NK-92 treated with Interleukin-12 subunit alpha and Interleukin-12 subunit beta, amount 100 ng/mL, for 24 hours (cell line): ENCODE data around the gene ZNF302.
"Not testable (repeated sequence)": the region's sequence is repeated elsewhere in the genome, so short reads cannot be mapped to it uniquely, and the experiment has no call there.

Source experiments
- DNase-seq: peaks from one replicate; lab custom pipeline; 2025; lab: John Stamatoyannopoulos, UW

Gene ZNF302

DNA sequence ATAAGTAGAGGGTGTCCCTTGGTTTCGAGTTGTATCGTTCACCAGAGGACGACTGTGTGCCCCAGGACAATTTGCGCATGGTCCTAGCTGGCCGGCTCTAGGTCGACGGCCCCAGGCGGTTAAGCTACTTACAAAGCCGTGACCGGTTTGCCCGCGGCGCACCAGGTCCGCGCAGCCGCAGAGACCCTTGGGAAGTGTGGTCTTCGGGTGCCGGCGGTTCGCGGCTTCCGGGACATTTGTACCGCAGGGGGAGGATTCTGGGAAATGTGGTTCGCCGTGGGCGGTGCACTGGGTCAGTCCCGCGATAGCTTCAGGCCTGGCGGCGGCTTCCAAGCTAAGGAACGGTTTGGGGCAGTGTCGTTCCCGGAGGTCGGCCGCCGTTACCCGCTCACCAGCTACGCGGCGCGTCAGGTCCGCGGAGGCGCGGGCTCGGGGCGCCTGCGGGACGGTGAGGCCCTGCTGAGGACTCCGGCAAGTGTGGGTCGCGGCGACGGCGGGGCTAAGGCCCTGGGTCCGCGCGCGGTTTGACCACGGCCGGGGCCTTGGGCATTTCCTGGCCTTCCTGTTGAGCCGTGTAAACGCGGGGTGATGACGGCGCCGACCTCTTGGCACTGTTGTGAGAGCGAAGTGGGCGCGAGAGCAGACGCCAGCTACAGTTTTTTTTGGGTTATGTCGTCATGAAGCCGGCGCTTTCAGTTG, at the start of gene ZNF302:
ZNF302 (plus strand) TSS at position 293 of the 699 bp plus-strand sequence. CDS start 1,127 bp downstream, outside the sequence.
- peak; percentile 96 for DNase-seq

DNA sequence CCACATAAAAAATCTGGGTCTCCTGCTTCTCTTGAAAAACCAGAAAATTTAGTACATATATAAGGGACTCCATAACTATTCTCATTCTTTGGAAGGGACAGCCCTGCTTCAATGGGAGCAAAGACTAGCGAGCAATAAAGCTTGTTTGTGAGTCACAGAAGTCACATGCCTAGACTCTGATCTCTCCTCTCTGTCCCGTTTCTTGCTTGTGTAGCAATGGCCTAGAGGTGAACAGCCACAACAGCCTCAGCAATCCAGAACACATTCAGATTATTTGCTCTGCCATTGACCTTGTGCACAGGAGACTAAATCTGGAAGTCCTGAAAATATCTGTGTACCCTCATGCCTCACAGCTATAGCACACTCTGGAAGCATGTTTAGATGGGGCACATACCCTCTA, 43.7 kb upstream of the ZNF302 start:
- DNase-seq, result no peak

DNA sequence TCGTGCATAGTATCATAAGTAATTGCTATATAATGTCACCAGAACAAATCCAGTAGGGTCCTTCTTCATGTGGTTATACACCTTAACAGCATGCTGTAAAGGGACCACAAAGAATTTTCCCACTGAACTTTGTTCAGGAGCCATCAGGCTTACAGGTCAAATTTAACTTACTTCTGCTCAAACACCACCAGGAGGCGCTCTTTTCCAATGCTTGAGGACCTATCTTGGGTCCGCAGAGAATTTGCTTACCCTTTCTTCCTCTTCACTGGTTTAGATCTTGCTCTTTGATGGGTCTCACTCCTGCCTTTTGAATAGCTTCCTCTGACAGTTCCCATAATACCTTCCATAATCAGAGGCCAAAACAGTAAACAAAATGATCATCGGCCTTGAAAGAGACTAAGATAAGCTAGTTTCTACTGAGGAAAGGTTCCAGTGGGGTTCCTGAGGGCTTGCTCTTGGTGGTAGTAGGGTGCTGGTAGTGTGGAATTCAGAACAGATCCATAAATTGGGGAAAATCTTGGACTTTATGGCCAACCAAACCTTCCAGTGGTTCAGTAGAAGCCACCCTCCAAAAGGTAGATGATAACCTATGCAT, 37.9 kb upstream of the ZNF302 start:
- DNase-seq, result peak; percentile 16

DNA sequence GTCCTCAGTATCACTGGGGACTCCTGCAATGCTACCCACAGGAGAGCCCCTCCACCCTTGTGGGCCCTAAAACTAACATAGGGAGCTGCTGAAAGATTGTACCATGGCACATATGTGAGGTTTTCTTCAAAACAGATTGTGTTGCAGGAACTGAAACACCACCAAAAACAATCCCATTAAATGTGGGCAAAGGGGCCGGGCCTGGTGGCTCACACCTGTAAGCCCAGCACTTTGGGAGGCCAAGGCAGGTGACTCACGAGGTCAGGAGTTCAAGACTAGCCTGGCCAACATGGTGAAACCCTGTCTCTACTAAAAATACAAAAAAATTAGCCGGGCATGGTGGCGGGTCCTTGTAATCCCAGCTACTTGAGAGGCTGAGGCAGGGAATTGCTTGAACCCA, 35.2 kb upstream of the ZNF302 start:
- DNase-seq, result no peak

DNA sequence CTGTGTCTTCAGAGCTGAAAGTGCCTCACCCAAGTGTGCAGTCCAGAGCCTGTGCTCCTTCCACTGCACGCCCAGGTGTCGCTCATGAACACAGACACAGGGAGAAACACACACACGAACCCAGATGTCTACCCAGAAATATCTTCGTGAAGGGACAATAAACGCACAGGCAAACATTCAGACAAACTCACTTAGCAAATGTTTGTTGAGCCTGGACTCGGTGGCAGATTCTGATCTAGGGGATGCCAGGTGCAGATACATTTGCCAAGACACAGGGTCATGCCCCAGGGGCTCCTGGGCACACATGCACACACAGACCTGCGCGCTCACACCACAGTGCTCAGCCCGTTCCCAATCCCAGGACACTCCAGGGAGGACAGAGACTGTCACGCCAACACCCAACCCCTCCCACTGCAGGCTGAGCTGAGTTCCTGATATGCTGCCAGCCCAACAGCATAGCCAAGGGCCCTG, 32.5 kb upstream of the ZNF302 start:
- DNase-seq, result no peak

DNA sequence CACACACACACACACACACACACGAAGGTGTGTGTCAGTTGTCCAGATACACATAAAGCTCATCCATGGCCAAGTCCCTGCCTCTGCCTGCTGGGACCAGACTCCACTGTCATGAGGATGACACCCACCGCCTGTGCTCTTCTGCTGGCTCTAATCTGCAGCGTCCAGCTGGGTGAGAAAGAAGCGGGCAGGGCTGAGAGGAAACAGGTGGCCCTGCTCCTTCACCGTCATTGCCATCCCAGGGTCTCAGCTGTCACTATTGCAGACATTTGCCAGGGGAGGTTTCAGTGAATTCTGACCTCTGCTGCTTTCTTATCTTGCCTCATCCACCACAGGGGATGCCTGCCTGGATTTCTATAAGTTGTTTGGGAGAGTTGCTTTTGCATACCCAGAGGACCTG, 31.9 kb upstream of the ZNF302 start:
- DNase-seq, result no peak

DNA sequence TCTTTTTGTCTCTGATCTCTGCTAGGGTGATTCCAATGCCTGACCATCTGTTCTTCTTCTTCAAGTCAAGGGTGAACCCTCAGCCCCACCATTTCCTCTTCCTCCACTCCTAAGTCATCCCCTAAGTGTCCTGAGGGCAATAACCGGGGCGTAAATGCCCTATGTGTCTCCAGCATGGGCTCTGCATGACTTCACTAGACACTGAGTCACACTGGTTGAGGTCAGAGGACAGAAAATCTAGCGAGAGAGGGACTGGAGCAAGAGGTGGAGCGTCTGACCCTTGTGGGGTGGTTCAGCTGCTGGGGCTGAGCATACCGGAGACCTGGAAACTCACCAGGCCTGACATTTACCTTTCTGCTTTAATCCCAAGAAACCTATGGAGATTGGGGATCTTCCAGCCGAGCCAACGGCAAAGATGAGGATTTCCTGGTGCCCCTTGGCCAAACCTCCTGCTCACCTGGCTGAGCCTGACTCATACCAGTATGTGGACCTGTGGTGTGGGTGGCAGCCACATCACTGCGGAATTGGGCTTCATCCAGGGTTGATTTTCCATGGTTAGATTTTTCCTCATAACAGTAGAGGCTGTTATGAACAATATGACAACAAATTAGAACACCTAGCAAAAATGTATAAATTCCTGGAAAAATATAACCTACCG, 27.5 kb upstream of the ZNF302 start:
- no peak for DNase-seq

DNA sequence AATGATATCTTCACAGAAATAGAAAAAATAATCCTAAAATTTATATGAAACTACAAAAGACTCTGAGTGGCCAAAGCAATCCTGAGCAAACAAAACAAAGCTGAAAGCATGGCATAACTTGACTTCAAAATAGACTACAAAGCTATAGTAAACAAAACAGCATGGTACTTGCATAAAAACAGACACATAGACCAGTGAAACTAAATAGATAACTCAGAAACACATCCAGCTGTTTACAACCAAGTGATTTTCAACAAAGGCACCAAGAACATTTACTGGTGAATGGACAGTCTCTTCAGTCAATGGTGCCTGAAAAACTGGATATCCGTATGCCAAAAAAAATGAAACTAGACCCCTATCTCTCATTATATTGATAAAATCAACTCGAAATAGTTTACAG, 25.7 kb upstream of the ZNF302 start:
- DNase-seq, result no peak

DNA sequence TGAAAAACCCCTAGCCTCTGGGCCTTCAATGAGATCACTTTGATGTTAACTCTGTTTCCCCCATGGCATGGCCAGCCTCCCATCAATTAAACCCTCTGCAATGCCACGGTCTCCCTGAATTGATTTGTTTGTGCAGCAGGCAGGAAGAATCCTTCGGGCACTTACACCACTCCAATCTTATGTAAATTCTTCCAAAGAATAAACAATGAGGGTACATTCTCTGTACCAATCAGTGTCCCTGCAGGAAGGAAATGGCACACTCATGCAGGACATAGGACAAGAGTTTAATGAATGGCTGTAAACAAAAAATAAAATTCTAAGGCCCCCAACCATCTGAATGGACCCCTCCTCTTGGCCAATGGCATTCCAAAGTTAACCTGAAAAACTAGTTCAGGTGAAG, 22.7 kb upstream of the ZNF302 start:
- no peak for DNase-seq

DNA sequence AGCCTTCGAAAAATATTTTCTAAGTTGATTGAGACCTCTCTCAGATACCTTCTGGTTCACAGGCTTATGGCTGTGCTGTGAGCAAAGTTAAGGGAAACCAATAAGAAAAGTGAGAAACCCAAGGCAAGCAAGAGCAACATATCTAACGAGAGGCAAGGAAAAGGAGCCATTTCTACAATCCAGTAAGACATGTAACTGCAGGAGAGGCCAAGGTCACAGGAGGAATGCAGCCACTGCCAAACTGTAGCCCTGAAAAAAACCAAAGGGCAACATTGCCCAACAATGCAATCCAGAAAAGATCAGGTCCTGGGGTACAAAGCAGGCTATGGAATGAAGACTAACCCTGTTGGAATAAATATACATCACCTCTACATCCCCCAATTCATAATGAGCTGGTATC, 21.8 kb upstream of the ZNF302 start:
- DNase-seq, result no peak

DNA sequence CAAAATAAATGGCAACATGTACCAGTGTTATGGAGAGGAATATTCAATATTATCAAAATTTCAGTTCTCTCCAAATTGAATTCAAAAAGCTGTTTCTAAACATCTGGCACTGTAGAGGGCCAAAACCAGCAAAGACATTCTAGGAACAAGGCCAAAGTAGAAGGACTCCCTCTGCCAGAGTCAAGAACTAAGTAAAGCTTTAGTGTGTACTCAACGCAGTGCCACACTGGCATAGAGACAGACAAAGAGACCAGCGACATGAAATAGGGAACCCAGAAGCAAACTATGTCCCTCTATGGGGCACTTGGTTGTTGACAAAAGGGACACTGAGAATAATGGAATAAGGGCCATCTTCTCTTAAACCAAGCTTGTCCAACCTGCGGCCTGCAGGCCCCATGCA, 16.1 kb upstream of the ZNF302 start:
- DNase-seq, result no peak

DNA sequence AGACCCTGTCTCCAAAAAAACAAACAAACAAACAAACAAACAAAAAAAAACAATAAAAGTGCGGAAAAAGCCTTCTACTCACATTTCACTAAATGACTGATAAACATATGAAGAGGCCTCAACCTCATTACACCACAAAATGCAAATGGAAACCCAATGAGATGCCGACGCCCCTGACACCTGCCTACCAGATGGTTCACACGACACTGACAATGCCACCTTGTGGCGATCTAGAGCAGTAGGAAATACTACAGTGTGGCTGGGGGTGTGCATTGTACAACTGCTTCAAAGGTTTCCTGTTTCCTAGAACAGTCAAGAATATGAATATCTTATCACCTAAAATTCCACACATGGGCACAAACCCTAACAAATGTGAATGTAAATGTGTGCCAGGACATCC, 14.6 kb upstream of the ZNF302 start:
- DNase-seq, result no peak

DNA sequence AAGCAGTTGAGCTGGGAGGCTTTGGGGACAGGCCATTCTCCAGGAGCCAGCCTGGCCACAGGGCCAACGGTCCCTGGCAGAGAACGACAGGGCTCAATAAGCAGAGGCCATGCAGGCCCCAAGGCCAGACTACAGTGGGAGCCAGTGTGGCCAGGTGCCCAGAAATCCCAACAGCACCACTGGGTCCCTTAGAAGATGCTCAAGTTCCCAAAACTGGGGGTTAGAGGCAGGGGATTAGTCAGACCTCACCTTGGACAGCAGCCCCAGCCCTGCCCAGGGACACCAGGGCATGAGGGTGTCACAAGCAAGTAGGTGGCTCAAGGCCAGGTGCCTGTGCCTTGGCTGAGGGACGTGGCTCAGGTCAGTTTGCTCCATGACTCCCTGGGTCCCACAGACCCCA, 13.3 kb upstream of the ZNF302 start:
- DNase-seq, result no peak

DNA sequence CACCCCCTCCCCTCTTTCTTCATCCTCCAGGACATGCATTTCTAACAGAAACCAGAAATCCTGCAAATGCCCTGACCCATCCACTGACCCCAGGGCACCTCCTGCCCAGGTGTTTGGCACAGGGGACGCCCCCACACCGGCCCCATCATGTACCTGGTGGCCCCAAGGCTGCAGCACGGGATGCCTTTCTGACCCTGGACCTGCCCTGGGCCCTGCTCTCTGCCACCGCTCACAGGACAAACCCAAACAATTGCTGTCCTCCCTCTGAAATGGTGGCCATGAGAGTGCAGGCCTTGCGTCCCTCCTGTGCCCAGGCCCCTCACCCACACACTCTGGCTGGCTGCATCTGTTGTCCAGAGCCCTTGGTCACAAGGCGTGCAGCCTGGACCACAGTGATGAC, 12.6 kb upstream of the ZNF302 start:
- no peak for DNase-seq

DNA sequence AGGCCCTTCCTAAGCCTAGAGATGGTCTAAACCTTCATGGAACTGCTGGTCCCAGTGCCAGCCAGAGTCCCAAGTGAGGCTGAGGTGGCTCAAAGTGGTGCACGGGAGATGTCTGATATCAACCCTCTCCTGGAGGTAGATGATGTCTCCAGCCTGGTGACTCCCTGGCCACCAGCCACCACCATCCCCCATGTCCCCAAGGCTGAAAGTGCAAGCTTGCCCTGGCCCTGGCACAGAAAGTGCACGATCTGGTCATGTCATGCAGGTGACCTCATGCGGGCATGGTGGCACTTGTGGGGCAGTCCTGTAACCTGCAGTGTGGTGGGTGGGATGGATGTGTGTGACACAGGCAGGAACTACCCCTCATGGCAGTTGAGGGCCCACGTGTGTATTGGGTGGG, 12.2 kb upstream of the ZNF302 start:
- DNase-seq, result not testable (repeated sequence)

DNA sequence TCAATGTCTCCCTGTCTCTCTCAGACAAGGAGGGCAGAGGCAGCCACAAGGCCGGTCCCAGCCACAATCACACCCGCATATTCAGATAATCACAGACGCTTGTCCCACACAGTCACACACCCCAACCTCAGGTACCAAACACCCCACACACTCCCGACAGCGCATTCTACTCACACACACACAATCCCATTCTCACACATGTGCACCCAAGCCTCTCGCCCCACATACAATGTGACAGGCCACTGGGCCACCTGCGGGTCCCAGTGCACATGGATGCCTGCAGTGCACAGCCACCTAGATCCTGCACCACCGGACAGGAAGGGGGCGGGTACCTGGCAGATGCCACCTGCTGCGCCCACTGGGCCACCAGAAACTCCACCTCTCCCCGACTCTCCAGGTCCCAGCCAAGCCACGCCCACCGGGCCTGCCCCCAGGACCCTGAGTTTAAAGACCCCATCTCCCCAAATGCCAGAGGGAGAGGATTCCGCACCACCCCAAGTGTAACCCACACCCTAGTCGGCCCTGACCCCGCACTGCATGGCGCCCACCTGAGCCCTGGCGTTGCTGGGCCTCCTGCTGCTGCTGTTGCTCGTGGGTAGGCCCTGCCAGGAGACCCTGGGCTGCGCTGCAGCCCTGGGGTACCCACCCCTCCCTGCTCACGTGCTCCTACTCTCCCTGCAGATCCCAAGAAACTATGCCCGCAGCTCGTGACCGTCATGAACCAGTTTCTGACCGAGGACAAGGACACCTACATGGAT, 11.1 kb upstream of the ZNF302 start:
- DNase-seq, result no peak

DNA sequence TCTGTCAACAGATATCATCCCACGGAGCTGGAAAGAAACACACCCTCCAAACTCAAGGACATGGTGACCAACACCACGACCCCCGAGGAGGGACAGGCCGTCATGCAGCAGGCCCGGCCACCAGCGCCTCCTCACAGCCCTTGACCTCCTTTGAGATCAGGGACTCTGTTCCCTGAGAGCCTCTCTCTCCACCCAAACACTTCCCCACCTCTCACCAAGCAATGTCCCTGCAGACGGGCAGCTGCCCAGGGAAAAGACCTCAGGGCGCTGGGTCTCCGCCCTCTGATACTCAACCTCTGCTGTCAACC, 10.6 kb upstream of the ZNF302 start:
- no peak for DNase-seq

DNA sequence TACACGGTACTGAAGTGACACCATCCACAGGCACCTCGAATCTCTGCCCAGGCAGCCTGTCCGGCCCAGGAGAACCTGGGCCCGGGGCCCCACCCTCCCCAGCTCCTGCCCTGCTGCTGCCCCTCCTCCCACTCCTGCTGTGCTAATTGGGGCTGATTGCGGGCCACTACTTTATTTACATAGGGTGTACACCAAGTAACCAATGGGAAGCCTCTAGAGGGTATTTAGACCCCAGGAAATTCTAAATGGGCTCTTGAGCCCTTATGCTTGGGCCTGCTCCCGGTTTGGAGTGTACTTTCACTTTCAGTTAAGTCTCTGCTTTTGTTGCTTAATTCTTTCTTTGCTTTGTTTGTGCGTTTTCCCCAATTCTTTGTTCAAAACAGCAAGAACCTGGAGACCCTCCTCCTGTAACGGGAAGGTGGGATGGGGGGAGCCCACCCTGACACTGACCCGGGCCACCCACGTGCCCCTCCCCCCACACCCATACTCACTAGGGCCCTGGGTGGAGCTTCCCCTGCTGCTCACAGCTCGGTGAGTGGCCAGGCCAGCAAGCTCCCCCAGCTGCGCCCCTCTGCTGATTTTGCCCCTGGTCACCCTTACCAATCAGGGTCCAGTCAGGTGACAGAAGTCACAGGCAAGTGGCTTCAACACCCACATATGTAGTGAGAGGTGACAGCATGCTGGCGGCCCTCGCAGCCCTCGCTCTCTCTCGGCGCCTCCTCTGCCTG, 10.0 kb upstream of the ZNF302 start:
- DNase-seq, result no peak

DNA sequence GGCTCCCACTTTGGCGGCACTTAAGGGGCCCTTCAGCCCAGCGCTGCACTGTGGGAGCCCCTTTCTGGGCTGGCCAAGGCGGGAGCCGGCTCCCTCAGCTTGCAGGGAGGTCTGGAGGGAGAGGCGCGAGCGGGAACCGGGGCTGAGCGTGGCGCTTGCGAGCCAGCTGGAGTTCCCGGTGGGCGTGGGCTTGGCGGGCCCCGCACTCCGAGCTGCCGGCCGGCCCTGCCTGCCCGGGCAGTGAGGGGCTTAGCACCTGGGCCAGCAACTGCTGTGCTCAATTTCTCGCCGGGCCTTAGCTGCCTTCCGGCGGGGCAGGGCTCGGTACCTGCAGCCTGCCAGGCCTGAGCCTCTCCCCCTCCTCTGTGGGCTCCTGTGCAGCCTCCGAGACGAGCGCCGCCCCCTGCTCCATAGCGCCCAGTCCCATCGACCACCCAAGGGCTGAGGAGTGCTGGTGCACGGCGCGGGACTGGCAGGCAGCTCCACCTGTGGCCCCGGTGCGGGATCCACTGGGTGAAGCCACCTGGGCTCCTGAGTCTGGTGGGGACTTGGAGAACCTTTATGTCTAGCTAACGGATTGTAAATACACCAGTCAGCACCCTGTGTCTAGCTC, 9.3 kb upstream of the ZNF302 start:
- not testable (repeated sequence) for DNase-seq

DNA sequence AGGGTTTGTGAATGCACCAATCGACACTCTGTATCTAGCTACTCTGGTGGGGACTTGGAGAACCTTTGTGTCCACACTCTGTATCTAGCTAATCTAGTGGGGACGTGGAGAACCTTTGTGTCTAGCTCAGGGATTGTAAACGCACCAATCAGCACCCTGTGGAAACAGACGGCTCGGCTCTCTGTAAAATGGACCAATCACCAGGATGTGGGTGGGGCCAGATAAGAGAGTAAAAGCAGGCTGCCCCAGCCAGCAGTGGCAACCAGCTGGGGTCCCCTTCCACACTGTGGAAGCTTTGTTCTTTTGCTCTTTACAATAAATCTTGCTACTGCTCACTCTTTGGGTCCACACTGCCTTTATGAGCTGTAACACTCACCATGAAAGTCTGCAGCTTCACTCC, 8.8 kb upstream of the ZNF302 start:
- not testable (repeated sequence) for DNase-seq

DNA sequence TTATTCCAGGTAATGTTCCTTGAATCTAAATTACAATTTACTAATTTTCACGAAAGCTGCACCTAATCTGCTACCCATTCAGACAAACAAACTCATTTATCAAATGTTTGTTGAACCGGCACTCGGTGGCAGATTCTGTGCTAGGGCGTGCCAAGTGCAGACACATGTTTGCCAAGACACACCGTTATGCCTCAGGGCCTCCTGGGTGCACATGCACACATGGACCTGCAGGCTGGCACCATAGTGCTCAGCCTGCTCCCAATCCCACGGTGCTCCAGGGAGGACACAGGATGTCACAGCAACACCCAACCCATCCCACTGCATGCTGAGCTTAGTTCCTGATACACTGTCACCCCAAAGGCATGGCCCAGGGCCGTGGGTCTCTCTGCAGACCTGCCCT, 8.2 kb upstream of the ZNF302 start:
- DNase-seq, result no peak

DNA sequence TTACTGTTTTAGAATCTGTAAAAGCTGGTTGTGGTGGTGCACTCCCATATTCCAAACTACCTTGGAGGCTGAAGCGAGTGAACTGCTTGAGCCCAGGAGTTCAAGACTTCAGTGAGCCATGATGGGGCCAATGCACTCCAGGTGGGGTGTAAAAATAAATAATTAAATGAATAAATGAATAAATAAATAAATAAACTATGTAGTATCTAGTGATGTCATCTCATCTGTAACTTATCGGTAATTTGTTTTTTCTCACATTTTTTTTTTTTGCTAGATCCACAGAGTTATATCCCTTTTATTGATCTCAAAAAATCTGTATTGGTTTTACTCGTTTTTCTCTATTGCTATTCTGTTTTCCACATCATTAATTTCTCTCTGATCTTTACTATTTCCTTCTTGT, 5.5 kb upstream of the ZNF302 start:
- DNase-seq, result no peak
